Type B pancreatic cell (in vitro differentiated cells): ENCODE measurements around the gene SPEG. TPM values are rescaled to one million over a fixed set of nuclear protein-coding genes. Genes with fewer than 3 reads are reported as not detected.

Experiments used
- DNase-seq: peaks from one replicate; pipeline ENCODE4 v3.0.0; 2021; ENCODE audit warnings: mixed read lengths; ENCODE audit not compliant: unreplicated experiment; ENCODE audit errors: extremely low spot score
- H3K27ac Mint-ChIP-seq: 2 replicates; pipeline ENCODE4 v1.8.0; 2021; ENCODE audit warnings: mild to moderate bottlenecking, mixed read lengths
- H3K27me3 Mint-ChIP-seq: 2 replicates; pipeline ENCODE4 v1.8.0; 2021; ENCODE audit warnings: mixed read lengths
- H3K36me3 Mint-ChIP-seq: 2 replicates; pipeline ENCODE4 v1.8.0; 2021; ENCODE audit warnings: mixed read lengths
- H3K4me1 Mint-ChIP-seq: one replicate; pipeline ENCODE4 v1.8.0; 2021; ENCODE audit warnings: mixed read lengths; ENCODE audit not compliant: unreplicated experiment
- H3K4me3 Mint-ChIP-seq: 2 replicates; pipeline ENCODE4 v1.8.0; 2021; ENCODE audit warnings: mild to moderate bottlenecking, mixed read lengths
- H3K9me3 Mint-ChIP-seq: 2 replicates; pipeline ENCODE4 v1.8.0; 2021; ENCODE audit warnings: mixed read lengths
- CTCF ChIP-seq: fragments of 200-600 bp; sonication (generic); conservative IDR thresholded peaks from 2 replicates; pipeline ENCODE4 v1.5.0; 2021; ENCODE audit warnings: antibody characterized with exemption, mild to moderate bottlenecking
- total RNA-seq: library from RNA; stranded (reverse); gene quantifications from 2 replicates; pipeline ENCODE4 v1.2.1, GENCODE V29; 2021; ENCODE audit warnings: low replicate concordance

The SPEG gene
- total RNA-seq, 1 donor from 2014 or later, result 49.4 TPM

GRCh38 chr2:219469186-219469724 is 34.6 kb downstream of the SPEG start:
- Mint-ChIP-seq H3K4me1 (peaks cover 6% of the 10 kb centered on the region), H3K27ac (no peak overlapping the region), H3K9me3 (no peaks in the 10 kb centered on the region), H3K27me3 (no peaks in the 10 kb centered on the region), H3K4me3 (no peak overlapping the region), H3K36me3 (no peaks in the 10 kb centered on the region)
- no peak for TF ChIP-seq CTCF
- DNase-seq, result no peak

- DNase-seq, result no peak
- no peaks in the 10 kb centered on the region for H3K9me3 Mint-ChIP-seq
- H3K36me3 Mint-ChIP-seq, result no peaks in the 10 kb centered on the region
- H3K27me3 Mint-ChIP-seq, result no peaks in the 10 kb centered on the region
- H3K4me1 Mint-ChIP-seq, result peaks cover 6% of the 10 kb centered on the region
- no peak overlapping the region for H3K27ac Mint-ChIP-seq
- H3K4me3 Mint-ChIP-seq, result no peak overlapping the region
- TF ChIP-seq CTCF, result no peak
These were observed 35.8 kb downstream of the SPEG start for GRCh38 chr2:219470429-219470828.

GRCh38 chr2:219471476-219472371 is 37.1 kb downstream of the SPEG start:
- Mint-ChIP-seq H3K4me3 (no peak overlapping the region), H3K27ac (no peak overlapping the region), H3K4me1 (peaks cover 13% of the 10 kb centered on the region), H3K36me3 (no peaks in the 10 kb centered on the region), H3K9me3 (no peaks in the 10 kb centered on the region), H3K27me3 (peaks cover 4% of the 10 kb centered on the region)
- DNase-seq, result no peak
- no peak for TF ChIP-seq CTCF

- Mint-ChIP-seq H3K4me3 (no peak overlapping the region), H3K4me1 (peaks cover 17% of the 10 kb centered on the region), H3K27ac (no peak overlapping the region), H3K36me3 (no peaks in the 10 kb centered on the region), H3K9me3 (no peaks in the 10 kb centered on the region), H3K27me3 (peaks cover 4% of the 10 kb centered on the region)
- DNase-seq, result no peak
- TF ChIP-seq CTCF, result no peak
These were observed 38.1 kb downstream of the SPEG start for GRCh38 chr2:219472629-219473187.

- no peaks in the 10 kb centered on the region for H3K9me3 Mint-ChIP-seq
- no peaks in the 10 kb centered on the region for H3K36me3 Mint-ChIP-seq
- peaks cover 4% of the 10 kb centered on the region for H3K27me3 Mint-ChIP-seq
- no peak for DNase-seq
- H3K4me3 Mint-ChIP-seq, result no peak overlapping the region
- no peak for TF ChIP-seq CTCF
- no peak overlapping the region for H3K27ac Mint-ChIP-seq
- H3K4me1 Mint-ChIP-seq, result peaks cover 17% of the 10 kb centered on the region
These were observed 38.9 kb downstream of the SPEG start for GRCh38 chr2:219473511-219473910.
